Stimulated activated CD8-positive, alpha-beta memory T cell treated with anti-CD3 and anti-CD28 coated beads, Interleukin-15, amount 100 ng/mL, for 48 hours (primary cell): ENCODE data around the gene TRNAU1AP.
"Not testable (repeated sequence)": the region's sequence is repeated elsewhere in the genome, so short reads cannot be mapped to it uniquely, and the experiment has no call there.

Experiments used
- DNase-seq, 2 donors: peaks; one replicate each; pipeline ENCODE4 v3.0.0-alpha.2; 2020; ENCODE audit warnings: low read depth in 2 of 2

The TRNAU1AP gene

DNA sequence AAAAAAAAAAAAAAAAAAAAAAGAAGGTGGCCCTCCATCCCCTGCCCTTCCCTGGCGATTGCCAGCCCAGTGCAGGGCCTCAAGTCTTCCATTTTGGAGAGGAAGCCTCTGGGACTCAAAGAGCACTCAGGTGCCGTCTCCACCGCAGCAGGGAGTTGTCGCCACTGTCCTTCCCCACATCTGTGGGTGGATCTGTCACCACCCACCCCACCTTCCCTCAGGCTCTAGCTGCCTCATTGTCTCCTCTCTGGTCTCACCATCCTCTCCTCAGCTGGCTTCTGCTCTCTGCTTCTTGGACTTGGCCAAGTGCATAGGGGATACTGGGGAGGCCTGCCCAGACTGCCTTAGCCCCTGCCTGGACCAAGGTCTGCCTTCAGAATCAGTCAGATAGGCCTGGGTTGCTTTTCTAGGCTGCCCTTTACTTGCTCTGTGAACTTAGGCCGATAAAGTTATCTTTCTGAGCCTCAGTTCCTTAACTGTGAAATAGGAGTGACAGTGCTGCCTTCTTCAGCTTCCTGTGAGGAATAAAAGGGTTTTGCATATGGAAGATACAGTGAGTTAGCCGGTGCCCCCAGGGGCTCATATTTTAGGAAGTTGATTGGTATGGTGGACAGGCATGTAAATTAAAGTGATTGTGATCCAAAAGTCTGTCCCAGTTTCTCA, 31.3 kb upstream of the TRNAU1AP start:
- no peak for DNase-seq

DNA sequence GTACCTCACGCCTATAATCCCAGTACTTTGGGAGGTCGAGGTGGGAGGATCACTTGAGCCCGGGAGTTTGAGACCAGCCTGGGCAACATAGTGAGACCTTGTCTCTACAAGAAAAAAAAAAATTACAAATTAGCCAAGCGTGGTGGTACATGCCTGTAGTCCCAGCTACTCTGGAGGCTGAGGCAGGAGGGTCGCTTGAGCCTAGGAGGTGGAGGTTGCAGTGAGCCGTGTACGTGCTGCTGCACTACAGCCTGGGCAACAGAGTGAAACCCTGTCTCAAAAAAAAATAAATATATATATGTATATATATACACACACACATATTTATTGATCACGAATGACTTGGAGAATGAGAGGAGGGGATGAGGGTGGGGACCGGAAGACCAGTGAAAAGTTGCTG, 30.3 kb upstream of the TRNAU1AP start:
- not testable (repeated sequence) for DNase-seq

DNA sequence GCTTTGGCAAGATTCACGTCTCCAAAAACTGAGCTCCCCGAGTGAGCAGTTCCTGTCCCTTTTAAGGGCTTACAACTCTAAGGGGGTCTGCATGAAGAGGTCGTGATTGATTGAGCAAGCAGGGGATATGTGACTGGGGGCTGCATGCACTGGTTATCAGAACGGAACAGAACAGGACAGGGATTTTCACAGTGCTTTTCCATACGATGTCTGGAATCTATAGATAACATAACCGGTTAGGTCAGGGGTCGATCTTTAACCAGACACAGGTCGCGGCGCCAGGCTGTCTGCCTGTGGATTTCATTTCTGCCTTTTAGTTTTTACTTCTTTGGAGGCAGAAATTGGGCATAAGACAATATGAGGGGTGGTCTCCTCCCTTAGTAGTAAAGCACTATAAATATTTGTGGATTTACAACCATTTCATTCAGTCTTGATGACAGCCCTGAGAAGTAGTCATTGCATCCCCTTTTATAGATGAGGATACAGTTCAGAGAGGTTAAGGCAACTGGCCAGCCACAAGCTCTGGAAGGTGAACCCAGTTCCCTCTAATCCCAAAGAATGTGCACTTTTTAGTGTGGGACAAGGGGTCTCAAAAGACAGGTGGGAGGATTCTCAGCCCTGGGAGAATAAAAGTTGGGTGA, 27.8 kb upstream of the TRNAU1AP start:
- DNase-seq: not testable (repeated sequence)

DNA sequence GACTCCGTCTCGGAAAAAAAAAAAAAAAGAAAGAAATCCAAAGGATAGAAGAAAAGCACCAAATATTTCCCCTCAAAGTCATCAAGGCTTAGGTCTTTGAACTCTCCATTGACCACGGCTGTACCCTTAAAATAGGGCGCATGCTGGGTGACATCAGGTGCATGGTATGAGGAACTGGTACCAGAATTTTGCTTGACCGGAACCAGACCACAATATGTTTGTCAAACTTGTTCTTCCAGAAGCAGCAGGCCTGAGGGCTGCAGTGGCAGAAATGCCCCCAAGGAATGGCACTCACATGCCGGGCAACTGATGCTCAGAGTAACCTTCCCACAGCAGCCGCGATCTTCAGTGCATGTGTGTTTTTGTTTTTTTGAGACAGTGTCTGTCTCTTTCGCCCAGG, 26.0 kb upstream of the TRNAU1AP start:
- no peak for DNase-seq

DNA sequence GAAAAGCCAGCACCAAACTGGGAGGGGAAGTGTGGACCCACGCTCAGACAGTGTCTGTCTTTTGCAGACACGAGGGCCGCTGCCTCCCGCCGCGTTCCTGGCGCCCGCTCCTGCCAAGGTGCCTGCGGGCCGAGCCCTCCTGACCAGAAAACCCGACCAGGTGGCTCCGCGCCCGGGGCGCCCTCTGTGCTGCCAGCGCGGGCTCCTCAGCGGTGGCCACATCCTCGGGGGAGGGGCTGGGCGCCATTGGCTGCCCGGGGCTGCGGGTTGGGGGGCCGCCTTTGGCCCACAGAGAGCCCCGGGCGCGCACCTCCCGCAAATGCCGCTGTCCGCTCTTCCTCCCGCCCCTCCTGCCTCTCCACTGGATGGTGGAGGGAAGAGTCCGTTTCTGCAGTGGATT, 22.4 kb upstream of the TRNAU1AP start:
- no peak for DNase-seq

DNA sequence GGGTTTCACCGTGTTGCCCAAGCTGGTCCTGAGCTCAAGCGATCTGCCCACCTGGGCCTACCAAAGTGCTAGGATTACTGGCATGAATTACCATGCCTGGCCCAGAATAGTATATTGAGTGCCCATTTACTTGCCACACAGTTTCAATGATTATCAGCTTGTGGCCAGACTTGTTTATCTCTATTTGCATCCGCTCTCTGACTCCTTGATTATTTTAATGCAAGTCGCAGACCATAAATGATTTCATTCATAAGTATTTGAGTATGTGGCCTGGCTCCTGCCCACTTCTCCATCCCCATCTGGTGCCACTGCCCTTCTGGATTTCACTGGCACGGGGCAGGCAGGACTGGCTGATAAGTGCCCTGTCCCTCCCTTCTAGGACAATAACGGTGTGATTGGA, 18.2 kb upstream of the TRNAU1AP start:
- DNase-seq: no peak

DNA sequence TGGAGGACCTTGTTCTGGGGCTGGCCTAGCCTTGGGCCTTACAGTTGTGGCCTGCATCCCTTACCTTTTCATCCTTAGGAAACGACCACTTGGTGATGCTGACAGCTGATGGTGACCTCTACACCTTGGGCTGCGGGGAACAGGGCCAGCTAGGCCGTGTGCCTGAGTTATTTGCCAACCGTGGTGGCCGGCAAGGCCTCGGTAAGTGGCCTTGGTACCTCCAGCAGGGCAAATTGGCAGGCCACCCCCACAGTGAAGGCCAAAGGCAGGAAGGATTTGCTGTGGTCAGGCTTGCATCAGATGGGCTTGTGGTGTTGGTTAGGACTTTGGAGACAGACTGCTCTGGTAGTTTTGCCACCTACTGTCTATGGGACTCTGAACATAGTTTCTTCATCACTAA, 17.7 kb upstream of the TRNAU1AP start:
- DNase-seq: no peak

DNA sequence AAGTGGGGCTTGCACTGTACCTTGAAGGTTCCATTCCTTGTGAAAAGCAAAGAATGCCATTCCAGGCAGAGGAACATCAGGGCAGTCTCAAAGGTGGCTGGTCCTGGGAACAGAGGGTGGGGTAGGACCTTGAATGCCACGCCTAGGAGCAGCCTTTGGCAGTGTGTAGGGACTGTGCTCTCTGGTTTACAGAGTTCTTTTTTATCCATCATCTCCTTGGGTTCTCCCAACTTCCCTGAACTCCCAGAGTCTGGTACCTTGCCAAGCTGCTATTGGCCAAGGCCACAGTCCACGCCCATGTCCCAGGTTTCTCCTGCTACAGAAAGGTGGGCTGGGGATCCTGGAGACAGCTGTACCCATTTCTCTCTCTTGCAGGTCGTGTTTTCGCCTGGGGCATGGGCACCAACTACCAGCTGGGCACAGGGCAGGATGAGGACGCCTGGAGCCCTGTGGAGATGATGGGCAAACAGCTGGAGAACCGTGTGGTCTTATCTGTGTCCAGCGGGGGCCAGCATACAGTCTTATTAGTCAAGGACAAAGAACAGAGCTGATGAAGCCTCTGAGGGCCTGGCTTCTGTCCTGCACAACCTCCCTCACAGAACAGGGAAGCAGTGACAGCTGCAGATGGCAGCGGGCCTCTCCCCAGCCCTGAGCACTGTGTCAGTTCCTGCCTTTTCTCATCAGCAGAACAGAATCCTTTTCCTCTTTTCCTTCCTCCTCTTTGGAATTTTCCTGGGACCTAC, 15.3 kb upstream of the TRNAU1AP start:
- DNase-seq: no peak

DNA sequence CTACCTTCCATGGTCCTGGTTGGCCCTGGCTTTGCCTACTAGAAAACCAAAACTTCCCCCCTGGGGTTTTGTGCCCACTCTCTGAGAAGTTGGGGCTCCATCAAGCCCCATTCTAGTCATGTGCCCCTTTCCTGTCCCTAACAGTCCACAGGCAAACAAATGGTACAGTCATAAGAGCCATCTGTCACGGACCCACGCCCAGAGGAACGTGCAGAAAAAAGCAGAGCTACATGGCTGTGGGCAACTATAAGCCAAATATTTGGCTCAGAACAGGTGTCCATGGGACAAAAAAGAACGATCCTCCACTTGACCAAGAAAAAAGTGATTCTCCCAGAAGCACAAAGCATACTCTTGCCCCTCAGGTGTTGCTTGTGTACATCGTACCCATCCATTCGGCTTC, 14.6 kb upstream of the TRNAU1AP start:
- DNase-seq: no peak

DNA sequence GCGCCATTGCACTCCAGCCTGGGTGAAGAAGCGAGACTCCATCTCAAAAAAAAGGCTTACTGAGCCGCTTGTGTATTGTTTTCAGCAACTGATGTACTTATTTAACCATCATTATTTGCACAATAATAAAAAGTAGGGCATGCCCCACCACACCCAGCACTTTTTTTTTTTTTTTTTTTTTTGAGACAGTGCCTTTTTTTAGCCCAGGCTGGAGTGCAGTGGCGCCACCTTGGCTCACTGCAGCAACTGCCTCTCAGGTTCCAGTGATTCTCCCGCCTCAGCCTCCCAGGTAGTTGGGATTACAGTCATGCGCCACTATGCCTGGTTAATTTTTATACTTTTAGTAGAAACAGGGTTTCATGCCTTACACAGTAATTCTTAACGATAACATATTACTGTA, 12.2 kb upstream of the TRNAU1AP start:
- no peak for DNase-seq

DNA sequence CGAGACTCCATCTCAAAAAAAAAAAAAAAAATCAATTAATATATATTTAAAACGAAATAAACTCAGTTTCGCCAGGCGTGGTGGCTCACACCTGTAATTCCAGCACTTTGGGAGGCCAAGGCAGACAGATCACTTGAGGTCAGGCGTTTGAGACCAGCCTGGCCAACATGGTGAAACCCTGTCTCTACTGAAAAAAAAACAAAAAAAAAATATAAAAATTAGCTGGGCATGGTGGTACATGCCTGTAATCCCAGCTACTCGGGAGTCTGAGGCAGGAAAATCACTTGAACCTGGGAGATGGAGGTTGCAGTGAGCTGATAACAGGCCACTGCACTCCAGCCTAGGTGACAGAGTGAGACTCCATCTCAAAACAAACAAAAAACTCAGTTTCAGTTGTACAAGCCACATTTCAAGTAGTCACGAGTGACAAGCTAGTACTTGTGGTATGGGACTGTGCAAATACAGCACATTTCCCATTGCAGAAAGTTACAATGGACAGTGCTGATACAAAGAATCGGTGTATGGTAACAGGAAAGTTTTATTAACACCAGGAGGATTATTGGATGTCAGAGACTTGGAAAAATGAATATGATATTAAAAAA, 11.4 kb upstream of the TRNAU1AP start:
- DNase-seq: not testable (repeated sequence)

DNA sequence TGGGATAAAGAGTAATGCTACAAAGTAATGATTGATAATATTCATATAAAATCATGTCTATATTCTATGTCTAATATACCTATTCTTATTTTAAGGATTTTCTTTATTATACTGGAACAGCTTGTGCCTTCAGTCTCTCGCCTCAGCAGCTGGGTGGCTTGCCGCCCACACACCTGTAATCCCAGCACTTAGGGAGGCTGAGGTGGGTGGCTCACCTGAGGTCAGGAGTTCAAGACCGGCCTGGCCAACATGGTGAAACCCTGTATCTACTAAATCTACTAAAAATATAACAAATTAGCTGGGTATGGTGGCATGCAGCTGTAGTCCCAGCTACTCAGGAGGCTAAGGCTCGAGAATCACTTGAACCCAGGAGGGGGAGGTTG, 7.6 kb upstream of the TRNAU1AP start:
- no peak for DNase-seq

DNA sequence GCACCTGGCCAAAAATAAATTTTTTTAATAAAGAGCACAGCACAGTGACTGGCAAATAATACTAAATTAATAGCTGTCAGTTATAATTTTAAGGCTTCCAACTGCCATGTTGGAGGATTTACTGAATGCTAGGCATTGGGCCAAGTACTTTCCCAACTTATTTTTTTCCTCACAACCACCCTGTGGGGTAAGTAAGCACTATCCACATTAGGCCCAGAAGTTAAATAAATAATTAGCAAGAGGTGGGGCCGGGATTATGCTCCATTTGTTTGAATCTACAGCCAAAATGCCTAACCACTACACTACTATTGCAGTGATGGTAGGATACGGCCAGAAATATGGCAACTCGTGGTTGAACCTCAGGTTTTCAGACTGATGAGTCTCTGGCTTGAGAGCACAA, 4.6 kb upstream of the TRNAU1AP start:
- DNase-seq: no peak

DNA sequence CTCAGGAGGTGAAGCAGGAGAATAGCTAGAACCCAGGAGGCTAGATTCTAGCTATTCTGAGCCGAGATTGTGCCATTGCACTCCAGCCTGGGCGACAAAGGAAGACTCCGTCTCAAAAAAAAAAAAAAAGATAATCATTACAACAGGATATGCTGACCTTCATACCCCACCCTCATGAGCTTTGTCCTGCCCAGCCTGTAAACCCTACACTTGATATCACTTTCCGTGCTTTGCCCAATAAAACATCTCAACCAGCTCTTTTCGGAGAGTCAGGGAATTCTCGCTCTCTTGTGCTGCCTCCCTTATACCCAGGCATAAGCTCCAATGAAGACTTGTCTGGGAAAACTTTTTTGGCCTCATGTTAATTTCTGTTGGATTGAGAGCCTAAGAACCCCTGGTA, 1.5 kb upstream of the TRNAU1AP start:
- DNase-seq: no peak

DNA sequence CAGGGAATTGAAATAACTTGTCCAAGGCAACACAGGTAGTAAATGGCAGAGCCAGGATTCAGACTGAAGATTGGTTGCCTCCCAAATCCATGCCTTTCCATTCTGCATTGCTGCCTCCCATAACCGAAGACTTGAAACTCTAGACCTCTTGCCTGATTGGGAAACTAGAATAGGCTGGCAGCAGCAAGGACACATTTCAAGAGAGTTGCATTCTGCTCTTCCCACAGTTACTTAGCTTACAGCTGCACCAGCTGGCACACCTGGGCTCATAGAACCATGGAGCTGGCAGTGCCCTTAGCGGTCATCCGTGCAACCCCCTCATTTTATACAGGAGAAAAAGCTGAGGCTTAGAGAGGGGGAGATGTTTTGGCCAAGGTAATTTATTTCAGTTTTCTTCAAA, 8.0 kb downstream of the TRNAU1AP start:
- DNase-seq: no peak

DNA sequence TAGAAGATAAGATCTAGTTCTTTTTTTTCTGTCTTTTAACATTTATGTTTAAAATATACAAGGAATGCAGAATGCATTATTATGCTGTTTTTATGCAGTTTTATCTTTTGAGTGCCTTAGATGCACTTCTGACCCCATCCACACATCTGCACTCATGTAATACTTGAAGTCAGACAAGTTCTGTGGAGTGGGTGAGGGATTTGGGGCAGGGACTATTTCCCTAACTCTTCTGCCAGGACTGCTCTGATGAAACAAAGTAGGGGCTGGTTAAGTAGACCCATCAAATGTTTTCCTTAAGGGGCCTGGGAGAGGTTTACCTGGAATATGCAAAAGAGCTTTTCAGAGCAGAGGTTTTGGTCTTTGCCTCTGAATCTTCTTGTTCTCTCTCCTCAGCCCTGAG, 11.4 kb downstream of the TRNAU1AP start:
- DNase-seq: no peak

DNA sequence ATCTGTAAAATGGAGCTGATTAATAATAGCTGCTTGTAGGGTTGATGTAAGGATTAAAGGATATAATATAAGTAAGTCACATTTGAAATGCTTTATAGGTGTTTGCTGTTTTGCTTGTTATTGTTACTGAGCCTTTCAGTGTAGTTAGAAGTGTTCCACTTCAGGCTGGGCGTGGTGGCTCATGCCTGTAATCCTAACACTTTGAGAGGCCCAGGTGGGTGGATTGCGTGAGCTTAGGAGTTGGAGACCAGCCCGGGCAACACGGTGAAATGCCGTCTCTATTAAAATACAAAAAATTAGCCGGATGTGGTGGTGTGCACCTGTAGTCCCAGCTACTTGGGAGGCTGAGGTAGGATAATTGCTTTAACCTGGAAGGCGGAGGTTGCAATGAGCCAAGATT, 12.2 kb downstream of the TRNAU1AP start:
- DNase-seq: no peak

DNA sequence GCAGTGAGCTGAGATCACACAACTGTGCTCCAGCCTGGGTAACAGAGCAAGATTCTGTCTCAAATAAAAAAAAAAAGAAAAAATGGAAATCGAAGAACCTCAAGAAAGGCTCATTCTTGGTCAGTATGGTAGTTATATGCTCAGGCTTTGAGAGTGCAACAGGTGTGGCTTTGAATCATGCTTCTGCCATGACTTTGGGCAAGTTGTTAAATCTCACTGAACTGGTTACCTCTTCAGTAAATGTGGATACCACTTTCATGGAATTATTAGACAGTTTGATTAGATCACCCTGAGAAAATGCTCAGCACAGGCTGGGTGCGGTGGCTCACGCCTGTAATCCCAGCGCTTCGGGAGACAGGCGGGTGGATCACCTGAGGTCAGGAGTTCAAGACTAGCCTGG, 12.8 kb downstream of the TRNAU1AP start:
- DNase-seq: no peak

DNA sequence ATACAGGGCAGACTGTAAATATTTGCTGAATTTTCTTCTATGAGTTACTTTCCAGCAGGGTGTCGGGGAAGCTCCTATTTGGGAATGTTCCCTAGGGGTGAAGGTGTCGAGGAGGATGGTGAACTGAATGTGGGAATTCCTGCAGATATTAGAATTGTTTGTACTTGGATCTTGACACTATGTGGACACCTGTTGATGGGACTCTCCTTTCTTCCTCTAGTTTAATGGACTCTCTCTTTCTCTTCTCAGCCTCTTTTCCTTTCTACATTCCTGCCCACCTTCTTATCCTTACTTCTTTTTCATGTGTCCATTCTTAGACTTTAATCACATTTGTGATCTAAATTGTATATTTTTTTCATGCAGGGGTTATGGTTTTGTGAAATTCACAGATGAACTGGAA, 14.0 kb downstream of the TRNAU1AP start:
- DNase-seq: no peak

DNA sequence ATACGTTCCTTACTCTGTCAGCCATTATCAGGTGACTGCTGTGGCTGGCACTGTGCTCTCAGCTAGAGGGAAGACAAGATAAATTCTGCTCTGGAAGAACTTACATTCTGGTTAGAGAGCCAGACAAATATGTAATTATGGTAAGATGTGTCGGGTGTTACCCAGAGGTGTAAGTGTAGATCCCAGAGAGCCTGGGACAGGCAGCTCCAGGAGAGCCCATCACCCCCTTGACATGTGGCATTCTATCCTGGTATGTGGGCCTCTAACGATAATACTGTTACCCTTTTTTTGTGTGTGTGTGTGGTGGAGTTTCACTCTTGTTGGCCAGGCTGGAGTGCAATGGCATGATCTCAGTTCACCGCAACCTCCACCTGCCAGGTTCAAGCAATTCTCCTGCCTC, 19.0 kb downstream of the TRNAU1AP start:
- no peak for DNase-seq

DNA sequence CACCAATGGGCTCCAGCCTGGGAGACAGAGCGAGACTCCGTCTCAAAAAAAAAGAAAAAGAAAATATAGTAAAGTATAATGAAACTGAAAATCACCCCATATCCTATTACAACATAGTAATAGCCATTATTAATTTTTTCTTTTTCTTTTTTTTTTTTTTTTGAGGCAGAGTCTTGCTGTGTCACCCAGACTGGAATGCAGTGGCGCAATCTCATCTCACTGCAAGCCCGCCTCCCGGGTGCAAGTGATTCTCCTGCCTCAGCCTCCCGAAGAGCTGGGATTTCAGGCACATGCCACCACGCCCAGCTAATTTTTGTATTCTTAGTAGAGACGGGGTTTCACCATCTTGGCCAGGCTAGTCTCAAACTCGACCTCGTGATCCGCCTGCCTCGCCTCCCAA, 20.0 kb downstream of the TRNAU1AP start:
- not testable (repeated sequence) for DNase-seq

DNA sequence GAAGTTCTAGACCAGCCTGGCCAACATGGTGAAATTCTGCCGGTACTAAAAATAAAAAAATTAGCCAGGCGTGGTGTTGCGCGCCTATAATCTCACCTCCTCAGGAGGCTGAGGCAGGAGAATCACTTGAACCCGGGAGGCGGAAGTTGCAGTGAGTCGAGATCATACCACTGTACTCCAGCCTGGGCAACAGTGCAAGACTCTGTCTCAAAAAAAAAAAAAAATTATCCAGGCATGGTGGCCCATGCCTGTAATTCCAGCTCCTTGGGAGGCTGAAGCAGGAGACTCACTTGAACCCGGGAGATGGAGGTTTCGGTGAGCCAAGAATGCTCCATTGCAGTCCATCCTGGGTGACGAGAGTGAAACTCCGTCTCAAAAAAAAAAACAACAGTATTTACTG, 20.7 kb downstream of the TRNAU1AP start:
- no peak for DNase-seq
